SH-SY5Y (cell line): ENCODE results near the gene GLS2.

Experiments used
- GATA2 ChIP-seq: IDR thresholded peaks from 2 replicates; pipeline ENCODE4 v1.6.1; 2011; ENCODE audit warnings: mild to moderate bottlenecking, low read depth, low read length
- GATA3 ChIP-seq: IDR thresholded peaks from 2 replicates; pipeline ENCODE4 v1.6.1; 2011; ENCODE audit warnings: low read depth, mild to moderate bottlenecking, low read length, moderate library complexity

- TF ChIP-seq GATA3 (no peak), GATA2 (no peak)
Measured at GRCh38 chr12:56468216-56469006, 19.6 kb downstream of the GLS2 start, which contains the start of gene SPRYD4.
